Upper lobe of right lung (tissue), 1 donor: ENCODE data around the gene SCG3. TPM values are rescaled to one million over a fixed set of nuclear protein-coding genes. Genes with fewer than 3 reads are reported as not detected.
A peak's percentile ranks its signal among the peaks of the same experiment; 100 is the strongest.

ENCODE experiments used
- ATAC-seq: fragments of 200-7000 bp; cut with Tn5 transposase; one replicate; pipeline ENCODE4 v1.9.1; 2020; ENCODE audit warnings: mild to moderate bottlenecking, moderate library complexity
- DNase-seq: peaks from one replicate; pipeline ENCODE4 v3.0.0-alpha.2; 2020
- H3K27ac ChIP-seq: fragments of 200-600 bp; one replicate; pipeline ENCODE4 v1.8.0; 2022
- H3K27me3 ChIP-seq: fragments of 200-600 bp; one replicate; pipeline ENCODE4 v1.8.0; 2022; ENCODE audit warnings: mild to moderate bottlenecking
- H3K36me3 ChIP-seq: fragments of 200-600 bp; one replicate; pipeline ENCODE4 v1.8.0; 2022
- H3K4me1 ChIP-seq: fragments of 200-600 bp; one replicate; pipeline ENCODE4 v1.8.0; 2022
- H3K4me3 ChIP-seq: fragments of 200-600 bp; one replicate; pipeline ENCODE4 v1.8.0; 2022; ENCODE audit warnings: mild to moderate bottlenecking
- H3K9me3 ChIP-seq: fragments of 200-600 bp; one replicate; pipeline ENCODE4 v1.8.0; 2022
- intact Hi-C: fragments of 100-400 bp; cut with DNase I; formaldehyde crosslinking; loops from one replicate; pipeline ENCODE4 v1.11.0; 2022
- total RNA-seq: library from RNA; stranded (reverse); fragmentation: NEBNext Ultra II Directional; extraction: Animal tissue kit (Norgen Biotek cat#: 25700); gene quantifications from one replicate; pipeline ENCODE4 v1.2.1, GENCODE V29; 2021
- TF ChIP-seq, protein P1 (sequence below): fragments of 200-600 bp; IDR thresholded peaks from one replicate; pipeline ENCODE4 v1.8.0; 2022; ENCODE audit warnings: antibody characterized with exemption
- donor health status: DM: no; HTN: yes; CAD: no; lungs with severe emphysema.

Gene SCG3
- total RNA-seq, 1 donor from 2014 or later, result 0.17 TPM

DNA sequence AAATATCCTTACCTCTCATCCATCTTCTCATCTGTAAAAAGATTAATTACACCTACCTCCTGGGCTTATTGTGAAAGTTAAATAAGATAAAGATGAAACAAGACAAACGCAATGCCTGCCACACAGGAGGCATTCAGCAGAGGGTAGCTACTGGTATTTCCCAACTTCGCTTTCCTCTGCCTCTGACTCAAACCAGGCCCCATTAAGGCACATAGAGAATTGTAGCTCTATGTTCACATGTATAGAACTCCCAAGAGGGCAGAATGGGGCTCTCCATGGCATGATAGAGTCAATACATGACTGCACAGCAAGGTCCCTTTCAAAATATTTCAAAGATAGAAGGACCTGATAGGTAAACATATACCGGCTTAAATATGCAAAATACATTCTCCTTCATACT, 54.8 kb downstream of the SCG3 start:
- Histone ChIP-seq H3K4me1 (peaks cover 41% of the 10 kb centered on the region), H3K27me3 (no peaks in the 10 kb centered on the region), H3K9me3 (no peaks in the 10 kb centered on the region), H3K27ac (peak overlapping the region; percentile 89), H3K4me3 (peak overlapping the region; percentile 83), H3K36me3 (no peaks in the 10 kb centered on the region)
- DNase-seq (no peak), ATAC-seq (no peak)
- TF ChIP-seq, protein P1, sequence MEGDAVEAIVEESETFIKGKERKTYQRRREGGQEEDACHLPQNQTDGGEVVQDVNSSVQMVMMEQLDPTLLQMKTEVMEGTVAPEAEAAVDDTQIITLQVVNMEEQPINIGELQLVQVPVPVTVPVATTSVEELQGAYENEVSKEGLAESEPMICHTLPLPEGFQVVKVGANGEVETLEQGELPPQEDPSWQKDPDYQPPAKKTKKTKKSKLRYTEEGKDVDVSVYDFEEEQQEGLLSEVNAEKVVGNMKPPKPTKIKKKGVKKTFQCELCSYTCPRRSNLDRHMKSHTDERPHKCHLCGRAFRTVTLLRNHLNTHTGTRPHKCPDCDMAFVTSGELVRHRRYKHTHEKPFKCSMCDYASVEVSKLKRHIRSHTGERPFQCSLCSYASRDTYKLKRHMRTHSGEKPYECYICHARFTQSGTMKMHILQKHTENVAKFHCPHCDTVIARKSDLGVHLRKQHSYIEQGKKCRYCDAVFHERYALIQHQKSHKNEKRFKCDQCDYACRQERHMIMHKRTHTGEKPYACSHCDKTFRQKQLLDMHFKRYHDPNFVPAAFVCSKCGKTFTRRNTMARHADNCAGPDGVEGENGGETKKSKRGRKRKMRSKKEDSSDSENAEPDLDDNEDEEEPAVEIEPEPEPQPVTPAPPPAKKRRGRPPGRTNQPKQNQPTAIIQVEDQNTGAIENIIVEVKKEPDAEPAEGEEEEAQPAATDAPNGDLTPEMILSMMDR, result no peak
- intact Hi-C loops, result no loop called here

DNA sequence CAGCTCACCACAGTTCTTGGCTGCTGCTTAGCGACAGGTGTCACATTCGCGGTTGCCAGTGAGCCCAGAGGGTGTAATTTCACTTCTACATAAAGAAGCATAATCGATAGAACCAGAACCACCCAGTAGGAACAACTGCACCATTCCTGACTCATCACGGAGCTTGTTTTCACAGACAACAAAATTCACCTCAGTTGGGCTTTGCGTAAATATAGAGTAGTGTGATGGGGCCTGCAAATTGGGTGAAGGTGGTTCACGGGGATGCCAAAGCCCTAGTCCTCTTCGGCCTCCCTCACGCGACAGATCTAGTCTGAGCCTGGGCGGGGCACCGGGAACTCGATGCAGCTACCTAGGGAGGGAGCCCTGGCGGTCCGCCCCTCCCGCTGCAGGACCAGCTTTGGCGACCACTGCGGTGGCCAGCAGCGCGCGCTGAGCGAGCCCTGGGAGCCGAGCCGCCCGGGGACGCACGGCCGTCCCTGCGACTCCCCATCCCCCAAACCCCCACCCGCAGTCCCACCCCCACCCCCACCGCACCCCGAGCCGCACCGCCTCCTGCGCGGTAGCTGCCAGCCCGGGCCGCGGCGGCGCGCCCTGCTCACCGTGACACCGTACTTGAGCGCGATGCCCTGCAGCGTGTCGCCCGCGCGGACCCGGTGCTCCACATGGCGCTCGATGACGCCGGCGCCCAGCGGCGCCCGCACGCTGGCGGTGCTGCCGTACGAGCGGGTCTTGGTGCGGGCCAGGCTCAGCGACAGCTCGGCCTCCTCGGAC, 55.6 kb downstream of the SCG3 start:
- no peaks in the 10 kb centered on the region for H3K27me3 ChIP-seq
- H3K27ac ChIP-seq, result peak overlapping the region; percentile 89
- intact Hi-C loops, result no loop called here
- peak overlapping the region; percentile 83 for H3K4me3 ChIP-seq
- TF ChIP-seq, protein P1, result no peak
- DNase-seq (peak; percentile 83), ATAC-seq (peak; percentile 79)
- no peaks in the 10 kb centered on the region for H3K9me3 ChIP-seq
- peaks cover 32% of the 10 kb centered on the region for H3K4me1 ChIP-seq
- H3K36me3 ChIP-seq, result no peaks in the 10 kb centered on the region

DNA sequence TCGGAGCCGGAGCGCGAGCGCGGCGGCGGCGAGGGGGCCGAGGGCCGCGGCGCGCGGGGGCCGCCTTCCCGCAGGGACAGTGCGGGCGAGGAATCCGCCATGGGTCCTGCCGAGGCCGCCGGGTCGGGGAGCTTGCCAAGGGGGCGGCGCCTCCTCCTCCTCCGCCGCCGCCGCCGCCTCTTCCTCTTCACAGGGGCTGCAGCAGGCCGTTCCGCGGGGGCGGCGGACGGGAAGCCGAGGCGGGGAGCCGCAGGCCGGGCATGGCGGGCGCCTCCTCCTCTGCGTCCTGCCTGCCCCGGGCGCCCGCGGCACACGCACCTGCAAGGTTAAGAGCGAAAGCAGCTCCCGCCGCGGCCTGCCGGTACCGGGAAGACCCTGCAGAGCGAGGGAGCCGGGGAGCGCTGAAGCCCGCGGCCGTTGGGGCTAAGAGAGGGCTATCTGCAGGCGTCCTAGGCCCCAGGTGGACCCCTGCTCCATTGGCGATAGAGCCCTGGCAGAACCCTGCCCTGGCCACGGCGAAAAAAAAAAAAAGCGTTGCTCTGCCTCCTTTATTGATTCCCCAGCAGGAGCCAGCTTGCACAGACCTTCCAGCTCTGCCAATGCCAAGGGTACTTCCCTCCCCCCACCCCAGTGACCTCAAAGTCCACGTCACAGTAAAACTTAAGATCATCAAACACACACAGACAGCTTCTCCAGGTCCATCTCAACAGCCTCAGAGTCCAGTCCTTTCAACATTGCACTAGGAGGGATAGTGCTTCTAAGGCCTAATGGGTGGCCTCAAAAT, 56.4 kb downstream of the SCG3 start, which contains the start of gene LYSMD2:
TSS of gene LYSMD2 (minus strand) at position 134 of the 784 bp plus-strand sequence. CDS start at position 101, 33 bp downstream.
- TF ChIP-seq, protein P1, result no peak

DNA sequence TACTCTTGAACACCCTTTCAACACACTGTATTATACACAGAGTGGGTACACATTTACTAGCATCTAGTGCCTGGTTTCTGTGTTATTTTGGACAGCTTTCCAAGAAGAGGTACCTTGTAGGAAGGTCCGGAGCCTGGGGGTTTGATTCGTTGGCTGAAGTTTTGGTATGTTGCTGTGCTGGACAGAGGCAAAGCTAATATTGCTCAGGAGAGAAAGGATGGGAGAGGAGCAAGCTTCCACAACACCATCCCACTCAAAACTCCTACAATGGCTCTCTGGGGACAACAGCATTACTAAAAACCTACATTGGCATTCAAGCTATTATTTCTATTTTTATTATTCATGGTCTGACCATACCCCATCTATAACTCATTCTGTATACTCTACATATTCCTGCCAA, 57.2 kb downstream of the SCG3 start:
- ATAC-seq (no peak), DNase-seq (no peak)
- Histone ChIP-seq H3K4me3 (peak overlapping the region; percentile 83), H3K27me3 (no peaks in the 10 kb centered on the region), H3K27ac (peak overlapping the region; percentile 89), H3K9me3 (no peaks in the 10 kb centered on the region), H3K4me1 (peaks cover 23% of the 10 kb centered on the region), H3K36me3 (no peaks in the 10 kb centered on the region)
- intact Hi-C loops, result no loop called here
- TF ChIP-seq, protein P1, result no peak

More for the DNA sequence above, 56.4 kb downstream of the SCG3 start, which contains the start of gene LYSMD2:
- ATAC-seq (peak; percentile 95), DNase-seq (peak; percentile 92)
- Histone ChIP-seq H3K27me3 (no peaks in the 10 kb centered on the region), H3K9me3 (no peaks in the 10 kb centered on the region), H3K27ac (peak within 1 kb of the TSS; percentile 89), H3K36me3 (no peaks in the 10 kb centered on the region), H3K4me3 (peak within 1 kb of the TSS; percentile 83), H3K4me1 (peaks cover 24% of the 10 kb centered on the region)
- intact Hi-C loops, result no loop called here

DNA sequence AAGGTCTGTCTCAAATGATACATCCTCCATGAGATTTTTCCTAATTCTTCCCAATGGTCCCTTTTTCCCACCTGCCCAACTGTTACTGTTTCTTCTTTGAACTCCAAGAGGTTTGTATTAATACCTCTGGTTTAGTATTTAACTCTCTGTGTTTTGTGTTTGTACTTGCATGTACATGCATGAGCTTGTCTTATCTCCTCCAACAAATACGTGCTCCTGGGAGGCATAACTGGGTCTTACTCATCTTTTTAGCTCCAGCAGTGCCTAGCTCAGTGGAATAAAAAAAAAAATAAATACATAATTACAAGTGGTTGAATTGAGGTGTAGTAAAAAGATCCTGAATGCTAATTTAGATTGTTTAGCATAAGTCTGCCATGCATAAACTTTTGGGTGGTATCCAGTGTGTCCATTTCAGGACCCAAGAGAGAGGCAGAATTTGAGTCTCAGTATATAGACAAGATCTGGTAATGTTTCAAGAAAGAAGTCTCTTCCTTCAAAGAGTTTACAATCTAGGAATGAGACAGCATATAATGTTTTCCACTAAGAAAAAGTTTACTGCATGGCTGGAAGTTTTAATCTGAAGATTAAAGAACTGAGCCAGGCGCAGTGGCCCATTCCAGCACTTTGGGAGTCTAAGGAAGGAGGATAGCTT, 57.9 kb downstream of the SCG3 start:
- H3K36me3 ChIP-seq, result no peaks in the 10 kb centered on the region
- DNase-seq (no peak), ATAC-seq (no peak)
- intact Hi-C loops, result no loop called here
- TF ChIP-seq, protein P1, result no peak
- no peaks in the 10 kb centered on the region for H3K9me3 ChIP-seq
- no peak overlapping the region for H3K27ac ChIP-seq
- no peaks in the 10 kb centered on the region for H3K27me3 ChIP-seq
- H3K4me1 ChIP-seq, result peaks cover 23% of the 10 kb centered on the region
- H3K4me3 ChIP-seq, result no peak overlapping the region
